Measurements from ENCODE around the gene RPS4Y2.
A peak's percentile ranks its signal among the peaks of the same experiment; 100 is the strongest.

Gene RPS4Y2

GRCh38 chrY:20755808-20756207, at the start of gene RPS4Y2:
RPS4Y2 (plus strand) TSS chrY:20756108; CDS start chrY:20756164, 56 bp downstream.
- no peak for ATAC-seq

GRCh38 chrY:20714391-20714790, 41.5 kb upstream of the RPS4Y2 start:
- peak; percentile 81 to 91 for ATAC-seq

GRCh38 chrY:20726184-20726907, 29.6 kb upstream of the RPS4Y2 start:
- ATAC-seq = no peak

- no peak for ATAC-seq
These were observed 20.7 kb upstream of the RPS4Y2 start for GRCh38 chrY:20735200-20735599.

GRCh38 chrY:20739806-20740205, 16.1 kb upstream of the RPS4Y2 start:
- no peak for ATAC-seq

- no peak for ATAC-seq
These were observed 15.3 kb upstream of the RPS4Y2 start for GRCh38 chrY:20740609-20741008.

GRCh38 chrY:20745060-20745459, 10.8 kb upstream of the RPS4Y2 start:
- peak in 1 of 2 donors; percentile 44 for ATAC-seq

- no peak for ATAC-seq
These were observed 9.0 kb upstream of the RPS4Y2 start for GRCh38 chrY:20746919-20747318.

GRCh38 chrY:20763869-20764268, 8.0 kb downstream of the RPS4Y2 start:
- no peak for ATAC-seq

- no peak for ATAC-seq
These were observed 9.2 kb downstream of the RPS4Y2 start for GRCh38 chrY:20765117-20765516.

- ATAC-seq = no peak
These were observed 14.8 kb downstream of the RPS4Y2 start for GRCh38 chrY:20770755-20771154.

GRCh38 chrY:20776104-20776503, 20.2 kb downstream of the RPS4Y2 start:
- ATAC-seq = no peak

- ATAC-seq = no peak
These were observed 24.3 kb downstream of the RPS4Y2 start for GRCh38 chrY:20780104-20780654.

- no peak for ATAC-seq
These were observed 24.9 kb downstream of the RPS4Y2 start for GRCh38 chrY:20780776-20781175.

GRCh38 chrY:20781408-20781807, 25.5 kb downstream of the RPS4Y2 start:
- ATAC-seq = no peak

- ATAC-seq = no peak
These were observed 29.1 kb downstream of the RPS4Y2 start for GRCh38 chrY:20784965-20785364.

- ATAC-seq = no peak
These were observed 31.2 kb downstream of the RPS4Y2 start for GRCh38 chrY:20787076-20787475.

GRCh38 chrY:20798351-20799049, 42.6 kb downstream of the RPS4Y2 start:
- peak; percentile 53 for ATAC-seq

GRCh38 chrY:20802659-20803058, 46.8 kb downstream of the RPS4Y2 start:
- ATAC-seq = no peak

- no peak for ATAC-seq
These were observed 50.3 kb downstream of the RPS4Y2 start for GRCh38 chrY:20806243-20806642.

- peak in 1 of 2 donors; percentile 49 for ATAC-seq
These were observed 57.6 kb downstream of the RPS4Y2 start for GRCh38 chrY:20813459-20813858.

- no peak for ATAC-seq
These were observed 58.9 kb downstream of the RPS4Y2 start for GRCh38 chrY:20814794-20815193.

GRCh38 chrY:20817067-20817466, 61.2 kb downstream of the RPS4Y2 start:
- ATAC-seq = no peak

Measured in activated CD4-positive, CD25-positive, alpha-beta regulatory T cell treated with anti-CD3 and anti-CD28 coated beads, Interleukin-2, amount 50 U/mL, for 24 hours (primary cell).